ENCODE measurements around the gene ITIH6. TPM values are rescaled to one million over a fixed set of nuclear protein-coding genes. Genes with fewer than 3 reads are reported as not detected.

Gene ITIH6
- total RNA-seq, 3 donors from 2014 or later, result not detected

Other genes with a start within 250 kb of the ITIH6 start
- 10 to 100 TPM; 52.7 to 86.4 (median 70.1) TPM for gene MAGED2, start 9.5 kb upstream of the ITIH6 start, total RNA-seq
- gene TRO, start 122.6 kb upstream of the ITIH6 start, total RNA-seq, result 1 to 10 TPM in 2 of 3 donors, under 1 TPM in 1; 0.67 to 7.2 (median 2.1) TPM
- under 1 TPM in 2 of 3 donors, not detected in 1; 0.19 to 0.29 TPM for gene PFKFB1, start 195.9 kb upstream of the ITIH6 start, total RNA-seq
- 10 to 100 TPM; 12.5 to 20.5 (median 18.2) TPM for gene APEX2, start 202.1 kb upstream of the ITIH6 start, total RNA-seq
- not detected for gene ALAS2, start 232.7 kb upstream of the ITIH6 start, total RNA-seq